ENCODE measurements around the gene CCDC146.
A peak's percentile ranks its signal among the peaks of the same experiment; 100 is the strongest.
"Not testable (repeated sequence)": the region's sequence is repeated elsewhere in the genome, so short reads cannot be mapped to it uniquely, and the experiment has no call there.

CCDC146 gene

GRCh38 chr7:77128582-77129410 is 6.4 kb downstream of the CCDC146 start:
- peak; percentile 28 for DNase-seq (ENCODE audit: low spot score)
- in situ Hi-C loops (cut with MboI; ENCODE audit: low sequenced_read_pairs, unreplicated experiment): loop anchor here (10.0 kb wide), 2 partner anchors 116 to 196 kb away; no protein-coding TSS in a partner anchor

- in situ Hi-C loops (cut with MboI; ENCODE audit: low sequenced_read_pairs, unreplicated experiment); DNase-seq (ENCODE audit: low spot score): not testable (repeated sequence)
These were observed 9.4 kb downstream of the CCDC146 start for GRCh38 chr7:77131781-77132180.

DNA sequence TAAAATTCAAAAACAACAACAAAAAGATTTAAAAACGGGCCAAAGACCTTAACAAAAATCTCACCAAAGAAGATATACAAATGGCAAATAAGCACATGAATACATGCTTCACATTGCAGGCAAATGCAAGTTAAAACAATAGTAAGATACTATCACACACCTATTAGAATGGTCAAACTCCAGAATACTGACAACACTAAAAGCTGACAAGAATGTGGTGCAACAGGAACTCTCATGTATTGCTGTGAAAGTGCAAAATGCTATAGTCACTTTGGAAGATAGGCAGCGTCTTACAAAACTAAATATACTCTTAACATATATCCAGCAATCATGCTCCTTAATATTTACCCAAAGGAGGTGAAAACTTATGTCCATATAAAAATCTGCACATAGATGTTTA is 16.3 kb downstream of the CCDC146 start:
- in situ Hi-C loops (cut with MboI; ENCODE audit: low sequenced_read_pairs, unreplicated experiment); DNase-seq (ENCODE audit: low spot score): not testable (repeated sequence)

DNA sequence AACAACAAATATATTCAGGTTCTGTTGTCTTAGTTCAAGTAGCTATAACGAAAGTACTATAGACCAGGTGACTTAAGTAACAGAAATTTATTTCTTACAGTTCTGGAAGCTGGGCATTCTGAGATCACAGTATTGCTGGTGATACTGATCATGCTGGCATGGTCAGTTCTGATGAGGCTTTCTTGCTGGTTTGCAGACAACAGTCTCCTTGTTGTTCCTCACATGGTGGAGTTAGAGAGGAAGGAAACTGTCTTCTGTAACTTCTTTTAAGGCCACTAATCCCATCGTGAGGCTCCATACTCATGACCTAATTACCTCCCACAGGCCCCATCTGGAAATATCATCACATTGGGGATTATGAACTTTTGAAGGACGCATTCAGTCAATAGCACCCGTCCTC is 17.9 kb downstream of the CCDC146 start:
- in situ Hi-C loops (cut with MboI; ENCODE audit: low sequenced_read_pairs, unreplicated experiment); DNase-seq (ENCODE audit: low spot score): not testable (repeated sequence)

DNA sequence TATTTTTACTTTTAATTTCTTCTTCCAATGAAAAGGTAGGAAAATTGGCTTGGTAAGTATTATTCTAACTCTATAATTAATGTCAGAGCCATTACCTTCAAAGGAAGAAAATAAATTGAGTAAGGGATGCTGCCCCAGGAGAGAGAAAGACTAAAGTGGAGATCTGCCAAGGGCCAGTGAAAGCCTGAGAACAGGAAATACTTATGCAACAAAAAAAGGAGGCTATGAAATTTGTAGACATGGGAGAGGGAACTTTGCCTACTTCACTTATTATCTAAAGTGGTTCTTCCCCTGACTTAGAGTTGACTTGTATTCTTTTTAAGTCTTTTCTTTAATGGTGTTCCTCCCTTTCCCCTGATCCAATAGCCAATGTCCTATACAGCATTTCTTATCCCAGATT is 29.8 kb downstream of the CCDC146 start:
- DNase-seq (ENCODE audit: low spot score); in situ Hi-C loops (cut with MboI; ENCODE audit: low sequenced_read_pairs, unreplicated experiment): not testable (repeated sequence)

DNA sequence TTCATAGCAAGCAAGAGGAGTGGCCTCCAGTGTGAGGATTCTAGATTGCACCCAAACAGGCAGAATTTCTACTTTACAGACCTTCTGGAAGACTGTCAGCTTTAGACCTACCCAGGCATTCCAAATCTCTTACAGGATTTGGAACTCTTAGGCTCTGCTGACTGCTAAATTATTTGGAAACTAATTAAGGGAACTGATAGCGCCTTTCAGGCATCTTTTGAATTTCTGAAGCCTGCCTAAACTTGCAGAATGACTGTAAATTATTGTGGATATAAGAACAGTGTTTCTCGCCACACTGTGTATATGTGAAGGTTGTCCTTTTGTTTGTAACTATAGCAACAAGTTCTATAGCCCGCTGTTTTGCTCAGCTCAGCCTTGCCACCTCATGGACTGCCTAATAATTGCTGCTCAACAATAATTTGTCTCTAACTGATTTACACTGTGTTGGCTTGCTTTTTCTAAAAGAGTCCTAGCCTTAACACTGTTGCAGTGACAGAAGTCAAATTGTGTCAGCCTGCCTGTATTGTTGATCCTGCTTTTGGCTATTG is 32.6 kb downstream of the CCDC146 start:
- not testable (repeated sequence) for DNase-seq (ENCODE audit: low spot score)

DNA sequence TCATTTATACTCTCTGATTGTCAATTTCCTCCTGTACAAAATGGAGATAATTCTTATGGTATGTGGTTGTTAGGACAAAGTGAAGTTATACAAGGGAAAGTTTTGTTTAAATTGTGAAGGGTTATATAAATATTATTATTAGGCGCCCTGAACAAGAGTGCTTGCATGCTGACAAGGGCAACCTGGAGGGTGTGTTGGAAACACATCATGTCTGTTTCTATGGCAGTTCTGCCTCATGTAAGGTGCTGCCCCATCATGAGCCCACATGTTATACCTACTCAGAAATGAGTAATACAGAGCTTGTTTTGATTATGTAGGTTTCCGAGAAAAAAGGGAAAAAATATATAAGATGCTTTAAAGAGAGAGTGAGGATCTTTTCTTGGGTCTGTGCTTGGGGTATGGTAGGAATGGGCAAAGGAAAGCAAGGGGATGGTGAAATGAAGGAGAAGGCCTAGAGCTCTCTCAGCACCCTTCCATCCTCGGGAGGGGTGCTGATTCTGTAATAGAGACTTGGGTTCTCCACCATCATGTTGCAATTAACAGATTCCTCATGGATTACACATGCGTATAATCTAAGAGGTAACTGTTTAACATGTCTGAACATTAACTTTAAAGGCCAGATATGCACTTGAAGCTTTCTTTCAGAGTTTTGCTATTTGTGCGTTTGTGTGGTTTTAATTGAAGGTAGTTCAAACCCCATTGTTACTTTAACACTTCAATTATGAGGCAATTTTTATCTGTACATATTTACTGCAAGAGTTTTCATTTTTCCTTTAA is 33.4 kb downstream of the CCDC146 start:
- DNase-seq (ENCODE audit: low spot score); in situ Hi-C loops (cut with MboI; ENCODE audit: low sequenced_read_pairs, unreplicated experiment): not testable (repeated sequence)

More for the DNA sequence above, 32.6 kb downstream of the CCDC146 start:
- in situ Hi-C loops (cut with MboI; ENCODE audit: low sequenced_read_pairs, unreplicated experiment): not testable (repeated sequence)

DNA sequence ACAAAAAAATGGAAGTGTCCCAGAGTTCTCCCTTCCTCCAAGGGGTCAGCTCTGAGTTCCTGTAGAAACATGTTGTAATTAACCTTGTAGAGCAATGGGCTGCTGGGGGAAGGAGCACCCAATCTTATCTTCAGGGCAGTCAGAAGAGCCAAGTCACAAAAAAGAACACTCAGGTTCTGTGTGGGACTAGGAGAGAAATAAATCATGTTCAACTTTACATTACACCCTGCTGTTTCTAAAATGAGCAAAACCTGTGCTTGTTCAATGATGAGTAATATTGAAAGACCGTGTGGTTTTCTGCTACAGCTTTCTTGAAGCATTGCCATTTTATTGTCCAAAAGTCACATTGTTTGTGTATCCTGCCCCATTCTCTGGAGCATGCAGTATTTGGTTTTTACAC is 34.6 kb downstream of the CCDC146 start:
- DNase-seq (ENCODE audit: low spot score); in situ Hi-C loops (cut with MboI; ENCODE audit: low sequenced_read_pairs, unreplicated experiment): not testable (repeated sequence)

GRCh38 chr7:77157446-77157845 is 35.0 kb downstream of the CCDC146 start:
- DNase-seq (ENCODE audit: low spot score): peak; percentile 6
- TF ChIP-seq, protein P1, sequence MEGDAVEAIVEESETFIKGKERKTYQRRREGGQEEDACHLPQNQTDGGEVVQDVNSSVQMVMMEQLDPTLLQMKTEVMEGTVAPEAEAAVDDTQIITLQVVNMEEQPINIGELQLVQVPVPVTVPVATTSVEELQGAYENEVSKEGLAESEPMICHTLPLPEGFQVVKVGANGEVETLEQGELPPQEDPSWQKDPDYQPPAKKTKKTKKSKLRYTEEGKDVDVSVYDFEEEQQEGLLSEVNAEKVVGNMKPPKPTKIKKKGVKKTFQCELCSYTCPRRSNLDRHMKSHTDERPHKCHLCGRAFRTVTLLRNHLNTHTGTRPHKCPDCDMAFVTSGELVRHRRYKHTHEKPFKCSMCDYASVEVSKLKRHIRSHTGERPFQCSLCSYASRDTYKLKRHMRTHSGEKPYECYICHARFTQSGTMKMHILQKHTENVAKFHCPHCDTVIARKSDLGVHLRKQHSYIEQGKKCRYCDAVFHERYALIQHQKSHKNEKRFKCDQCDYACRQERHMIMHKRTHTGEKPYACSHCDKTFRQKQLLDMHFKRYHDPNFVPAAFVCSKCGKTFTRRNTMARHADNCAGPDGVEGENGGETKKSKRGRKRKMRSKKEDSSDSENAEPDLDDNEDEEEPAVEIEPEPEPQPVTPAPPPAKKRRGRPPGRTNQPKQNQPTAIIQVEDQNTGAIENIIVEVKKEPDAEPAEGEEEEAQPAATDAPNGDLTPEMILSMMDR (IDR thresholded peaks at IDR 0.05; ENCODE audit: borderline replicate concordance, control extremely low read depth, extremely low read depth, insufficient read depth, missing control alignments): no peak
- in situ Hi-C loops (cut with MboI; ENCODE audit: low sequenced_read_pairs, unreplicated experiment): no loop called here

DNA sequence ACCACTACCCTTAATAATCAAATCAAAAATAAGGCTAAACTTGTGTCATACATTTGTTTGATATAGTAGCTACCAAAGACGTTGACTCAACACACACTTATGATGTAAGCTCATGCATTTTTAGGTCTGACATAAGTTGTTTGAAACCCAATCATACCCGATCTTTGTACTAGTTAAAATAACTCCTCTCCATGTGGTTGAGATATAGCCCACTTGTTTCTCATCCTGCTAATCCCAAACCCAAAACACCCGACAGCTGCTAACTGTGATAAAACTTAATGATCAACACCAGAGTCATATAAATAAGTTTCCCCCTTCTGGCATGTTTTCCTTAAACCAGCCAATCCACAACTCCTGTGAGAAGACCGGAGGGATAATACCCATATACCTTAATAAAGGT is 48.7 kb downstream of the CCDC146 start:
- in situ Hi-C loops (cut with MboI; ENCODE audit: low sequenced_read_pairs, unreplicated experiment); DNase-seq (ENCODE audit: low spot score): not testable (repeated sequence)

DNA sequence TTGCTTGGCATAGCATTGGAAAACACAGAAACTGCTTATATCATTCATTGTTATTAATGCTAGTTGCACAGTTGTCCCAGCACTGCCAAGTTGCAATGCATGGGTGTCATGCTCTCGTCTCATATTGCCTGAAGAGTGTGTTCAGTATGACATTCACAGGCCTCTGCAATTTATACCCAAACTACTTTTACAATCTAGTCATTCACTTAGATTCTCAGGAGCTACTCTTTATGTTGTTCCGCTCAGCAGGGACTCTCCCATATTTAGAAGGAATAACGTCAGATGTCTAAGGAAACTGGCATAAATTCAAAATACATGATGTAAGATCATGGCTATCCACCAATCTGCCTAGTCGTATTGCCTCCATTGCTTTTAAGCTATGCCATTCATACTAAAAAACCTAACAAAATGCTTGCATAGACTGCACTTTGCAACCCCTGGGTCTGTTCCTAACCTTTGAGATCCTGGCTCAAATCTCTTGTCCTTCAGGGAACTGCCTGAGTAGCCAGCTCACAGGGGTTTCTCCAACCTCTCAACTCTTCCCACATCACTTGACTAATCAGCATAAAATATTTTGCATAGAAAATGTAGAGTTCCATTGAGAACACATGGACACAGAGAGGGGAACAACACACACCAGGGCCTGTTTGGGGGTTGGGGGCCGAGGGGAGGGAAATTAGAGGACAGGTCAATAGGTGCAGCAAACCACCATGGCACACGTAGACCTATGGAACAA is 50.2 kb downstream of the CCDC146 start:
- in situ Hi-C loops (cut with MboI; ENCODE audit: low sequenced_read_pairs, unreplicated experiment); DNase-seq (ENCODE audit: low spot score): not testable (repeated sequence)

DNA sequence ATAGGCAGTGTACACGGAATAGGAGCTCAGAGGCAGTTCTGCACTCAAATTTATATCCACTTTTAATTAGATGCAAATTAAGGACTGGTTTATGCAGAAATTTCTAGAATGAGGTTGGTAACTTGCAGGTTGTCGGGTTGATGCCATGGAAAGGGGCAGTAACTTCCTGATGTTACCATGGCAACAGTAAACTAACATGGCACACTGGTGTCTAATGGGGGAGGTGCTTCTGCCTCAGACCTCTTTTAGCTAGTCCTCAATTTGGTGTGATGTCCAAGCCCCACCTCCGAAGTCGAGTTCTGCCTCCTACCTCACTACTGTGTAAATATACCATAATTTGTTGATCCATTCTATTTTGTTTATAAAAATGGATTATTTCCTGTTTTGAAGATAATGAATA is 52.0 kb downstream of the CCDC146 start:
- in situ Hi-C loops (cut with MboI; ENCODE audit: low sequenced_read_pairs, unreplicated experiment); DNase-seq (ENCODE audit: low spot score): not testable (repeated sequence)

- not testable (repeated sequence) for DNase-seq (ENCODE audit: low spot score)
These were observed 52.9 kb downstream of the CCDC146 start for GRCh38 chr7:77175274-77175800.

GRCh38 chr7:77177321-77177904 is 55.0 kb downstream of the CCDC146 start:
- in situ Hi-C loops (cut with MboI; ENCODE audit: low sequenced_read_pairs, unreplicated experiment); DNase-seq (ENCODE audit: low spot score): not testable (repeated sequence)

More at GRCh38 chr7:77175274-77175800, 52.9 kb downstream of the CCDC146 start:
- in situ Hi-C loops (cut with MboI; ENCODE audit: low sequenced_read_pairs, unreplicated experiment): not testable (repeated sequence)

GRCh38 chr7:77178024-77178423 is 55.6 kb downstream of the CCDC146 start:
- DNase-seq (ENCODE audit: low spot score); in situ Hi-C loops (cut with MboI; ENCODE audit: low sequenced_read_pairs, unreplicated experiment): not testable (repeated sequence)

Measured in GM13976 (cell line).